HG03520 (cell line): ENCODE data around the gene WDR13.
A peak's percentile ranks its signal among the peaks of the same experiment; 100 is the strongest.
"Not testable (repeated sequence)": the region's sequence is repeated elsewhere in the genome, so short reads cannot be mapped to it uniquely, and the experiment has no call there.

Experiments used
- ATAC-seq: cut with Tn5 transposase; IDR thresholded peaks from one replicate; pipeline ENCODE4 v1.9.1; 2021; ENCODE audit warnings: mild to moderate bottlenecking, moderate library complexity; ENCODE audit not compliant: unreplicated experiment

The WDR13 gene

GRCh38 chrX:48597353-48598264, at the start of gene WDR13:
WDR13 (plus strand) TSS chrX:48597492; CDS start chrX:48597997, 505 bp downstream.
- ATAC-seq: peak; percentile 63

DNA sequence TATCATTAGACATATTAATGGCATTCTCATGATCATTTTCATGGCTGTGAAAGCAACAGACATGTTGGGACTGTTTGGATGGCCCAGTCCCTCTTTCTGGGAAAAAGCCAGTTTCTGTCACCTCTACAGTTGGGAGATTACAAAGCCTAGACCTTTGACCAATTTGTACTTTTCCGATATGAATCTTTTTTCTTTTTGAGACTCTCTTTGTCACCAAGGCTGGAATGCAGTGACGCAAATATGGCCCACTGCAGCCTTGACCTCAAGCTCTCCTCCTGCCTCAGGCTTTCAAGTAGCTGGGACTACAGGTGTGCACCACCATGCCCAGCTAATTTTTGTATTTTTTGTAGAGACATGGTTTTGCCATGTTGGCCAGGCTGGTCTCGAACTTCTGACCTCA, 48.4 kb upstream of the WDR13 start:
- ATAC-seq: no peak

DNA sequence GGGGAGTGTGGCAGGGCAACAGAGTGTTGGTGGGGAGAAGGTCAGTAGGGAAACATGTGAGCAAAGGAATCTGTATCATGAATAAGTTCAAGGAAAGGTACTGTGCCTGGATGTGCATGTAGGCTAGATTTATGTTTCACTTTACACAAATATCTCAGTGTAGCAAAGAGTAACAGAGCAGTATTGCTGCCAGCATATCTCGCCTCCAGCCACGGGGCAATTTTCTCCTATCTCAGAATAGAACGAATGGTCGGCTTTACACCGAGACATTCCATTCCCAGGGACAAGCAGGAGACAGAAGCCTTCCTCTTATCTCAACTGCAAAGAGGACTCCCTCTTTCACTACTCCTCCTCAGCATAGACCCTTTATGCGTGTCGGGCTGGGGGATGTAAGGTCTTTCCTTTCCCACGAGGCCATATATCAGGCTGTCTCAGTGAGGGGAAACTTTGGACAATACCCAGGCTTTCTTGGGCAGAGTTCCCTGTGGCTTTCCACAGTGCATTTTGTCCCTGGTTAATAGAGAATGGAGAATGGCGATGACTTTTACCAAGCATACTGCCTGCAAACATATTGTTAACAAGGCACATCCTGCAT, 41.5 kb upstream of the WDR13 start:
- not testable (repeated sequence) for ATAC-seq

DNA sequence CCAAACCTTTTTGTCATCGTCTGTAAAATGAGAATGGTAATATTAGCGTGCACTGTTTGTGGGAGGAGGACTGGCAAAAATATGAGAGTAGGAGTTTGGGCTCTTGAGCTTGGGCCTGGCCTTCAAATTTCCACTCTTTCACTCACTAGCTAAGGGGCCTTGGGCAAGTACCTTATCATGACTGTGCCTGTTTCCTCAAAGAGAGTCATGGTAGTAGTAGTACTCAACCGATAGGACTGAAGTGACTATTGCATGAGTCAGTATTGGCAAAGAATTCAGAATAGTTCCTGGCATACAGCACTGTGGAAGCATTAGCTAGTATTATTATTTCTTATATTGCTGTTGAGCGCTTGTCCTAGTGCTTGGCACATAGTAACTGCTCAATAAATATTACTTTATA, 39.0 kb upstream of the WDR13 start:
- no peak for ATAC-seq

DNA sequence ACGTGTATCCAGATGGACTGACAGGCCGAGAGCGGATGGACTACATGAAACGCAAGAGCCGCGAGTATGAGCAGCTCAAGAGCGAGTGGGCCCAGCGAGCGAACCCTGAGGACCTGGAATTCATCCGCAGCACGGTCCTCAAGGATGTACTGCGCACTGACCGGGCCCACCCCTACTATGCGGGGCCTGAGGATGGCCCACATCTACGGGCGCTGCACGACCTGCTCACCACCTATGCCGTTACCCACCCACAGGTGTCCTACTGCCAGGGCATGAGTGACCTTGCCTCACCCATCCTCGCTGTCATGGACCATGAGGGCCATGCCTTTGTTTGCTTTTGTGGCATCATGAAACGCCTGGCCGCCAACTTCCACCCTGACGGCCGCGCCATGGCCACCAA, 37.7 kb upstream of the WDR13 start:
- no peak for ATAC-seq

DNA sequence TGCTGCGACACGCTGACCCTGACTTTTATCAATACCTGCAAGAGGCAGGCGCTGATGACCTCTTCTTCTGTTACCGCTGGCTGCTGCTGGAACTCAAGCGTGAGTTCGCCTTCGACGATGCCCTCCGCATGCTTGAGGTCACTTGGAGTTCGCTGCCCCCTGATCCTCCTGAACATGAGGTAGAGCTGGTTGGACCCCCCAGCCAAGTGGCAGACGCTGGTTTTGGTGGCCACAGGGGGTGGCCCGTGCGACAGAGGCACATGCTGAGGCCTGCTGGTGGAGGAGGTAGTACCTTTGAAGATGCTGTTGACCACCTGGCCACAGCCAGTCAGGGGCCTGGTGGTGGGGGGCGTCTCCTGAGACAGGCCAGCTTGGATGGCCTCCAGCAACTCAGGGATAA, 37.2 kb upstream of the WDR13 start:
- no peak for ATAC-seq

GRCh38 chrX:48560681-48561080, 36.6 kb upstream of the WDR13 start:
- no peak for ATAC-seq

DNA sequence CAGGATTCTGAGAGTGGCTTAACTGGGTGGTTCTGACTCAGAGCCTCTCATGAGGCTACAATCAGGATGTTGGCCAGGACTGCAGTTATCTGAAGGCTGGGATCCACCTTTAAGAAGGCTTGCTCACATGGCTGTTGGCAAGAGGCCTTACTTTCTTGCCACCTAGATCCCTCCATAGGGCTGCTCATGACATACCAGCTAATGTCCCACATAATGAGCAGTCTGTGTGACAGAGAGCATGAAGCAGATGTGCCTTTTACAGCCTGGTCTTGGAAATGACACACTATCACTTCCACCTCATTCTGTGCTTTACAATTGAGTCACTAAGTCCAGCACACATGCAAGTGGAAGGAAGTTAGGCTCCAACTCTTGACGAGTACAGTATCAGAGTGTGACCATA, 27.3 kb upstream of the WDR13 start:
- no peak for ATAC-seq

DNA sequence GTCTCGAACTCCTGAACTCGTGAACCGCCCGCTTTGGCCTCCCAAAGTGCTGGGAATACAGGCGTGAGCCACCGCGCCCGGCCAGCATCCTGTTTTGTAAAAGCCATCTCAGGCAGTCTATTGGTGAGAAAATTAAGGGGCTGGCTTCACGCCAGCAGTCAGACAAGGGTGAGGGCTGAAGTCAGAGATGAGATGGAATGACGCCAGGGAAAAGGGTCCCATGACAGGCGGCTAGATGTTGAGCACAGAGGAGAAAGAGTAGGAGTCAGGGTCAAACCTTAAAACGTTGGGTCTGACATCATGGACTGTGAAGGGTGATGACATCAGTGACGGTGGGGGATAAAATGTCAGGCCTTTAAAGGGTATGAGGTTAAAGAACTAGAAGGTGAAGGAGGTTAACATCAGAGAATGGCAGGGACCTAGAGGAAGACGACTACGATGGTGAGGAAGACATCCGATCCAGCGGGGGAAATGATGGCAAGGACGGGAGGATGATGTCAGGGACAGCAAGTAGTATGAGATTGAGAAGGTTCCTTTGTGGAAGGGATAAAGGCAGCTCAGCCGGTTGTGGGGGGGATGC, 23.5 kb upstream of the WDR13 start:
- ATAC-seq: peak; percentile 11

- peak; percentile 70 for ATAC-seq
Measured at GRCh38 chrX:48574270-48575266, 22.7 kb upstream of the WDR13 start, which contains the start of gene RBM3. RBM3 (plus strand) TSS chrX:48574484; CDS start chrX:48575181, 697 bp downstream.

GRCh38 chrX:48575642-48576041, 21.6 kb upstream of the WDR13 start:
- ATAC-seq: no peak

DNA sequence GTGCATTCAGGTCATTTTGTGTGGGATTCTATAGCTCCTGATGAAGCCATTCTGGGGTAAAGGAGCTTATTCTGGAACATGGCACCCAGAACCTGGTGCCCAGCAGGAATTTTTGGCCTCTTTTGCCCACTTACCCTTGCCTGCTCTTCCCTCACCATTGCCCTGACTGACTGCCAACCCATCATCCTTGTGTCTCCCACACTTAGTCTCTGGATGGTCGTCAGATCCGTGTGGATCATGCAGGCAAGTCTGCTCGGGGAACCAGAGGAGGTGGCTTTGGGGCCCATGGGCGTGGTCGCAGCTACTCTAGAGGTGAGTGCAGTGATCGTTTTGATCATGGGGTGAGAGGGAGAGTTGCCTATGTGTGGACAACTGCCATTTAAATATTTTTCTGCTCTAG, 21.2 kb upstream of the WDR13 start:
- no peak for ATAC-seq

- ATAC-seq: no peak
Measured at GRCh38 chrX:48578661-48579128, 18.6 kb upstream of the WDR13 start.

DNA sequence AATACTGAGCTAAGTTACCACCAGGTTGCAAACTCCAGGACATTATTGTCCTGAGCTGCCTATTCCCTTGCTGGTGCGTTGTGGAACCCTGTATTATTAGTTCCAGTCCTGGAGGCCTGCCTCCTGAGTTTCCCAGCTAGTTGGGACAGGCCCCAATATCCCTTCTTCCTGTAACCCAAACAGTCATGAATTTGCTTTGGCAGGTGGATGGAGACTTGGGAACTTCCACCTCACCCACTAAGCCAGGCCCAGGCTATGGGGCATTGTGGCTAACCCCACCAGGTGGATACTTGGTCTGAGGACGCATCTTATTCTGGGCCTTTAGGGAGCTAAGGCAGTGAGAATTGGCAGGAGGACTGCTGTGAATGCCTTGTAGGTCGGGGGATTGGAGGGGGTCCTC, 18.0 kb upstream of the WDR13 start:
- no peak for ATAC-seq

GRCh38 chrX:48580662-48581061, 16.6 kb upstream of the WDR13 start:
- no peak for ATAC-seq

GRCh38 chrX:48584698-48585097, 12.6 kb upstream of the WDR13 start:
- ATAC-seq: no peak

- no peak for ATAC-seq
Measured at GRCh38 chrX:48589482-48590162, 7.7 kb upstream of the WDR13 start.

GRCh38 chrX:48590203-48591103, 6.8 kb upstream of the WDR13 start:
- ATAC-seq: no peak

- no peak for ATAC-seq
Measured at GRCh38 chrX:48591255-48591791, 6.0 kb upstream of the WDR13 start.
